ENCODE data around the gene RPS3. TPM values are rescaled to one million over a fixed set of nuclear protein-coding genes. Genes with fewer than 3 reads are reported as not detected.

RPS3 gene
- 2,208 and 3,605 TPM in 2 replicates for total RNA-seq (ENCODE audit: low replicate concordance)

GRCh38 chr11:75399344-75400145 is at the start of gene RPS3:
Gene RPS3, plus strand, starts transcription at chr11:75399518. Its CDS starts 30 bp downstream, at chr11:75399548.
- peak; percentile 92 for DNase-seq (ENCODE audit: low read depth)
- TF ChIP-seq CTCF (IDR thresholded peaks at IDR 0.05; ENCODE audit: insufficient read depth, low read length): no peak
- H3K4me3 ChIP-seq (ENCODE audit: low read depth, low read length): peak within 1 kb of the TSS; percentile 99

DNA sequence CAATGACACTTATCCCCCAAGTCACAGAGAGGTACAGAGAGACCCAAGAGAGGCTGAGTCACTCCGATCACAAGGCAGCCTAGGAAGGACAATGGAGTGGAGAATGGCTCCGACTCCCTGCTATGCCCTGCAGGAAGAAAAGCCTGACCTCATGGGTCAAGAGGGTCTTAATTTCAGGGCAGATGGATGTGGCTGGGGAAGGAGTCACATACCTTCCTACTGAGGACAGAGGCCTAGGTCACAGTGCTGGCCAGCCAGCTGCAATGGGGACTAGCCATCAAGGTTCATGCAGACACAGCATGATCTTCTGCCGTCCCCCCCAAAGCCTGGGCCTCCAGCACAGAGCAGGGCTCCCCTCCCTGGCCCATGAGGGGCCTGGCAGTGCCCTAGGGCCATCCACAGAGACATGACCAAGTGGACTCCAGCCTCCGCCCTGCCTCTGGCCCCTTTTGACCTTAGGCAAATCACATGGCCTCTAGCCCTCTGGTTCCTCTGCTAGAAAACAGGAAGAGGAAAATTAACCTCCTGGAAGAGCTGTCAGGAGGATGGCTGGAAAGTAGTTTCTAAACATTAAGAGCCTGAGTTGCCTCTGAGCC is 49.7 kb upstream of the RPS3 start:
- DNase-seq (ENCODE audit: low read depth): no peak
- peak overlapping the region; percentile 17 for H3K4me3 ChIP-seq (ENCODE audit: low read depth, low read length)
- no peak for TF ChIP-seq CTCF (IDR thresholded peaks at IDR 0.05; ENCODE audit: insufficient read depth, low read length)

DNA sequence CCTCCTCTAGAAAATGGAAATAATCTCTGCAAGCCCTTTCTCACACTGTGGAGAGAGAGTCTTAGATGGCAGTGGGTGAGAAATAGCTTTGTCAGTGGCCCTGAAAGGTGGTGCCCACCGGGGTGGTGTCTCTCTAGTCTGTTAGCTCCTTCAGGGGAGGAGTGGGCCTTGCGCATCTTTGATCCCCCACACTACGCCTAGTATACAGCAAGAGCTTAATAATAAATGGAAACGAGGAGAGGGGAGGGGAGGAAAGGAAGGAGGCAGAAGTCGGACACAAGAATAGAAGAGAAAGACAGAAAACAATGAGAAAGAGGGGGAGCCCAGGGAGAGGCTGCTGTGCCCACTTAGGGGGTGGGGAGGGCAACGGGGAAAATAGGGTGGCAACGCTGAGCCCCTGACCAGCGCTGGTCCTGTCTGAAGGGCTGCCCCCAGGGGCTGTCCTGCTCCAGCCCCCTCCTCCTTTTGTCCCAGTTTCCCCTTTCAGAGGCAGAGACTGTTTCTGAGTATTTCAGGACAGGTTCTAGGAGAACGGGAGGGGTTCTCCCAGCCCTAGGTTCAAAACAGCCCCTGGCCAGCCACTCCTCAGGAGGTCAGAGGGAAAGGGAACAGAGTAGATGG is 49.1 kb upstream of the RPS3 start:
- TF ChIP-seq CTCF (IDR thresholded peaks at IDR 0.05; ENCODE audit: insufficient read depth, low read length): no peak
- H3K4me3 ChIP-seq (ENCODE audit: low read depth, low read length): peak overlapping the region; percentile 73
- no peak for DNase-seq (ENCODE audit: low read depth)

GRCh38 chr11:75350743-75351540 is 48.4 kb upstream of the RPS3 start:
- peak; percentile 40 for DNase-seq (ENCODE audit: low read depth)
- H3K4me3 ChIP-seq (ENCODE audit: low read depth, low read length): peak overlapping the region; percentile 73
- peak; percentile 31 for TF ChIP-seq CTCF (IDR thresholded peaks at IDR 0.05; ENCODE audit: insufficient read depth, low read length)

- TF ChIP-seq CTCF (IDR thresholded peaks at IDR 0.05; ENCODE audit: insufficient read depth, low read length): no peak
- peak within 1 kb of the TSS; percentile 73 for H3K4me3 ChIP-seq (ENCODE audit: low read depth, low read length)
- no peak for DNase-seq (ENCODE audit: low read depth)
Measured at GRCh38 chr11:75351541-75351790, 47.9 kb upstream of the RPS3 start, which contains the start of gene ARRB1. Gene ARRB1, minus strand, starts transcription at chr11:75351661. Its CDS starts 54 bp downstream, at chr11:75351607.

- peak; percentile 62 for DNase-seq (ENCODE audit: low read depth)
- peak overlapping the region; percentile 73 for H3K4me3 ChIP-seq (ENCODE audit: low read depth, low read length)
- TF ChIP-seq CTCF (IDR thresholded peaks at IDR 0.05; ENCODE audit: insufficient read depth, low read length): no peak
Measured at GRCh38 chr11:75351791-75352587, 47.3 kb upstream of the RPS3 start.

All from fibroblast of the aortic adventitia (primary cell).